ENCODE data around the gene MRTFA.
"Not testable (repeated sequence)": the region's sequence is repeated elsewhere in the genome, so short reads cannot be mapped to it uniquely, and the experiment has no call there.

The MRTFA gene

GRCh38 chr22:40516416-40516815, 120.1 kb downstream of the MRTFA start:
- no peaks in the 10 kb centered on the region for H3K4me1 ChIP-seq (ENCODE audit: control insufficient read depth, insufficient read depth, low read length)

GRCh38 chr22:40512426-40513136, 123.9 kb downstream of the MRTFA start:
- H3K36me3 ChIP-seq (ENCODE audit: control insufficient read depth, insufficient read depth, low read length) = no peaks in the 10 kb centered on the region
- H3K9me3 ChIP-seq (ENCODE audit: control insufficient read depth, low read length) = no peaks in the 10 kb centered on the region
- H3K4me3 ChIP-seq (ENCODE audit: insufficient read depth, low read depth, low read length) = no peak overlapping the region
- H3K27me3 ChIP-seq (ENCODE audit: control insufficient read depth, insufficient read depth, low read length, poor library complexity, severe bottlenecking) = no peaks in the 10 kb centered on the region
- H3K27ac ChIP-seq (ENCODE audit: insufficient read depth, low read depth, low read length, poor library complexity, severe bottlenecking) = no peak overlapping the region
- no peaks in the 10 kb centered on the region for H3K4me1 ChIP-seq (ENCODE audit: control insufficient read depth, insufficient read depth, low read length)
- WGBS, 2 experiments = 93 to 100% methylated on average over 1 to 2 of the region's 2 CpGs

More at GRCh38 chr22:40516416-40516815, 120.1 kb downstream of the MRTFA start:
- Histone ChIP-seq H3K9me3 (ENCODE audit: control insufficient read depth, low read length) (no peaks in the 10 kb centered on the region), H3K27ac (ENCODE audit: insufficient read depth, low read depth, low read length, poor library complexity, severe bottlenecking) (no peak overlapping the region), H3K36me3 (ENCODE audit: control insufficient read depth, insufficient read depth, low read length) (no peaks in the 10 kb centered on the region), H3K27me3 (ENCODE audit: control insufficient read depth, insufficient read depth, low read length, poor library complexity, severe bottlenecking) (no peaks in the 10 kb centered on the region), H3K4me3 (ENCODE audit: insufficient read depth, low read depth, low read length) (no peak overlapping the region)
- WGBS, 2 experiments = 92 to 98% methylated on average over 3 of the region's 3 CpGs

GRCh38 chr22:40511604-40512003, 124.9 kb downstream of the MRTFA start:
- H3K36me3 ChIP-seq (ENCODE audit: control insufficient read depth, insufficient read depth, low read length) = no peaks in the 10 kb centered on the region
- H3K9me3 ChIP-seq (ENCODE audit: control insufficient read depth, low read length) = no peaks in the 10 kb centered on the region
- no peaks in the 10 kb centered on the region for H3K4me1 ChIP-seq (ENCODE audit: control insufficient read depth, insufficient read depth, low read length)
- no peaks in the 10 kb centered on the region for H3K27me3 ChIP-seq (ENCODE audit: control insufficient read depth, insufficient read depth, low read length, poor library complexity, severe bottlenecking)
- no peak overlapping the region for H3K4me3 ChIP-seq (ENCODE audit: insufficient read depth, low read depth, low read length)
- no peak overlapping the region for H3K27ac ChIP-seq (ENCODE audit: insufficient read depth, low read depth, low read length, poor library complexity, severe bottlenecking)

GRCh38 chr22:40510631-40511364, 125.7 kb downstream of the MRTFA start:
- Histone ChIP-seq H3K4me1 (ENCODE audit: control insufficient read depth, insufficient read depth, low read length) (no peaks in the 10 kb centered on the region), H3K4me3 (ENCODE audit: insufficient read depth, low read depth, low read length) (no peak overlapping the region), H3K27ac (ENCODE audit: insufficient read depth, low read depth, low read length, poor library complexity, severe bottlenecking) (no peak overlapping the region), H3K36me3 (ENCODE audit: control insufficient read depth, insufficient read depth, low read length) (no peaks in the 10 kb centered on the region), H3K27me3 (ENCODE audit: control insufficient read depth, insufficient read depth, low read length, poor library complexity, severe bottlenecking) (no peaks in the 10 kb centered on the region), H3K9me3 (ENCODE audit: control insufficient read depth, low read length) (no peaks in the 10 kb centered on the region)
- WGBS, 2 experiments = 81 to 83% methylated on average over 4 of the region's 4 CpGs

DNA sequence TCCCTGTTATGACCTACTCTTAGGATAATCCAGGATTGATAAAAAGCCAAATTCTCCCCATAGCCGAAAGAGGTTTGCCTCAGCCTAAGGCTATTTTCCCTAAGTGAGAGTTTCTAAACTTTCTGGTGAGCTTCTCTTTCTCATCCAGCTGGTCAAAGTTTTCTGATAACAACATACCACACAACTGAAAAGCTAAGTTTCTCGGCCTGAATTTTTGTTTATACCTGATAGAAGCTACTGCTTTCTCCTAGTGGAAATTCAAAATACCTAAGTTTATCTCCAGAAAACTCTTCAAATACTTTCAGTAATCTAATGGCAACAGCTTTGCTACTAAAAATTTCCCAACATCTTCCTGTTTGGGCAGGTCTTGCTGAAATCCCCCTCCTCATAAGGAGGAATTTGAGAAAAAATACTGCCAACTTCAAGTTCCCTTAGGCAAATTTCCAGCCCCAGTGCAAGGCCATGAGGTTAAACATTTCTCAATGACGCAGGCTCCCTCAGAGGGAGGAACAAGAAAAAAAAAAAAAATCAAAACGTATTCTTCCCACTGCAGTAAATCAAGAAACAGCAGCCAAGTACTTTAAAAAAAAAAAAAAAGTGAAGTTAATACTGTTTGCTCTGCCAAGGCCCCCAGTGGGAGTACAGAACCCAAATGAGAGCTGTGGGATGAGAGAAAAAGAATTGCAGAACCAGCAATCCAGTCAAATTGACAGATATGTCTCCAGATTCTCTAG, 127.0 kb downstream of the MRTFA start:
- 86 to 93% methylated on average over 3 to 4 of the region's 4 CpGs for WGBS, 2 experiments
- H3K4me3 ChIP-seq (ENCODE audit: insufficient read depth, low read depth, low read length) = no peak overlapping the region
- no peak overlapping the region for H3K27ac ChIP-seq (ENCODE audit: insufficient read depth, low read depth, low read length, poor library complexity, severe bottlenecking)
- no peaks in the 10 kb centered on the region for H3K4me1 ChIP-seq (ENCODE audit: control insufficient read depth, insufficient read depth, low read length)
- no peaks in the 10 kb centered on the region for H3K27me3 ChIP-seq (ENCODE audit: control insufficient read depth, insufficient read depth, low read length, poor library complexity, severe bottlenecking)
- no peaks in the 10 kb centered on the region for H3K9me3 ChIP-seq (ENCODE audit: control insufficient read depth, low read length)
- no peaks in the 10 kb centered on the region for H3K36me3 ChIP-seq (ENCODE audit: control insufficient read depth, insufficient read depth, low read length)

GRCh38 chr22:40508046-40508445, 128.5 kb downstream of the MRTFA start:
- H3K4me3 ChIP-seq (ENCODE audit: insufficient read depth, low read depth, low read length); H3K9me3 ChIP-seq (ENCODE audit: control insufficient read depth, low read length); H3K27ac ChIP-seq (ENCODE audit: insufficient read depth, low read depth, low read length, poor library complexity, severe bottlenecking); H3K27me3 ChIP-seq (ENCODE audit: control insufficient read depth, insufficient read depth, low read length, poor library complexity, severe bottlenecking); H3K36me3 ChIP-seq (ENCODE audit: control insufficient read depth, insufficient read depth, low read length); H3K4me1 ChIP-seq (ENCODE audit: control insufficient read depth, insufficient read depth, low read length): not testable (repeated sequence)
- 90 to 95% methylated on average over 7 to 8 of the region's 8 CpGs for WGBS, 2 experiments

GRCh38 chr22:40507491-40507890, 129.0 kb downstream of the MRTFA start:
- Histone ChIP-seq H3K27me3 (ENCODE audit: control insufficient read depth, insufficient read depth, low read length, poor library complexity, severe bottlenecking) (no peaks in the 10 kb centered on the region), H3K4me3 (ENCODE audit: insufficient read depth, low read depth, low read length) (no peak overlapping the region), H3K9me3 (ENCODE audit: control insufficient read depth, low read length) (no peaks in the 10 kb centered on the region), H3K27ac (ENCODE audit: insufficient read depth, low read depth, low read length, poor library complexity, severe bottlenecking) (no peak overlapping the region), H3K4me1 (ENCODE audit: control insufficient read depth, insufficient read depth, low read length) (no peaks in the 10 kb centered on the region), H3K36me3 (ENCODE audit: control insufficient read depth, insufficient read depth, low read length) (no peaks in the 10 kb centered on the region)
- 94 to 95% methylated on average over 6 of the region's 6 CpGs for WGBS, 2 experiments

DNA sequence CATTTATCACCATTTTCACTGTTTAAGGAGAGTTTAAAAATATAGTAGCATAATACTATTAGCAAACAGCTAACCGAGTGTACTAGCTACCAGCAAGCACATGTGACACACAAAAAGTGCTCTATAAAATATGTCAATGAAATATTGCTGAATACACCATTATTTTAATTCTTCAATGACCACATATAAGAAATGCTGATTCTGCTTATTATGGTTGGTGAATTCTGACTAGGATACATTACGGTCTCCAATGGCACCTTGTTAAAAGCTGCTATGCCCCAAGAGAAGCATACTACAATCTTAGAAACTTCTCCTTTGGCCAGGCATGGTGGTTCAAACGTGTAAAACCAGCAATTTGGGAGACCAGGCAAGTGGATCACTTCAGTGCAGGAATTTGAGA, 129.8 kb downstream of the MRTFA start:
- Histone ChIP-seq H3K9me3 (ENCODE audit: control insufficient read depth, low read length) (no peaks in the 10 kb centered on the region), H3K4me1 (ENCODE audit: control insufficient read depth, insufficient read depth, low read length) (no peaks in the 10 kb centered on the region), H3K4me3 (ENCODE audit: insufficient read depth, low read depth, low read length) (no peak overlapping the region), H3K27me3 (ENCODE audit: control insufficient read depth, insufficient read depth, low read length, poor library complexity, severe bottlenecking) (no peaks in the 10 kb centered on the region), H3K27ac (ENCODE audit: insufficient read depth, low read depth, low read length, poor library complexity, severe bottlenecking) (no peak overlapping the region), H3K36me3 (ENCODE audit: control insufficient read depth, insufficient read depth, low read length) (no peaks in the 10 kb centered on the region)
- WGBS, 2 experiments = 90 to 94% methylated on average over 2 to 3 of the region's 3 CpGs

DNA sequence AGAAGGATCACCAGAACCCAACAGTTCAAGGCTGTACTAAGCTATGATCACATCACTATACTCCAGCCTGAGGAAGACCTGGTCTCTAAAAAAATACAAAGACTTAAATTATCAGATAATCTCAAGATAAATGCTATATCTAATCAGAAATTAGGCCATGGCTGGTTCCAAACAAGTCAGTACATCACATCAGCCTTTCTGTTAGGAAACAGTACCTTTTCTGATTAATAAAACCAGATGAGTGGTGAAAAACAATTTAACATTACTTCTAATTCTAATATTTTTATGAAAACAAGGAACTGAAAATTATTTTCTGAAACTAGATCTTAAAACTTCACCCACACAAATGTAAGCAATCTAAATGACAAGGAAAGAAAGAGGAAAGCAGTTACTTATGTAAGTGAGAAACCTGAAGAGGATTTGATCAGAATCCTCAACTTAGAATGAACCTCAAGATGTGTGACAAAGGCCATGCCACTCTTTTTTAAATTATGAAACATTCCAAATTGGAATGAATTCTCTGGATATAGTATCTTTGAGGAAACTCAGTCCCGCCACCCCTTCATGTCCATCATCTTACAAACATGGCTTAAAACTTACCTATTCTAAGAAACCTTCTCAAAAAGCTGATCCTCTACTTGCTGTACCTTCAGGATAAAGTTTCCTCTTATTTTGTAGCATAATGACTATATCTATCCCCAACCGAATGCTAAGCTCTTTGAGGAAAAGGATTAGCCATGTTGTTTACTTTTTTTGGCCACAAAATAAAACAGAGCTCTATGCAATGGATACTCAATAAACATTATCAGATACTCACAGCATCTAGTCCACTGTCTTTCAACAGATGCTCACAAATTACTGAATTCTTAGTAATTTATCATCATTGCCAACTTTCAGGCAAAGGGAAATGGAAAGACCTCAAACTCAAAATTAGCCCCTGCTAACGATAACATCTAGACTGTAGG, 132.0 kb downstream of the MRTFA start:
- H3K4me3 ChIP-seq (ENCODE audit: insufficient read depth, low read depth, low read length) = no peak overlapping the region
- no peak overlapping the region for H3K27ac ChIP-seq (ENCODE audit: insufficient read depth, low read depth, low read length, poor library complexity, severe bottlenecking)
- 46 to 65% methylated on average over 2 to 3 of the region's 3 CpGs for WGBS, 2 experiments
- H3K4me1 ChIP-seq (ENCODE audit: control insufficient read depth, insufficient read depth, low read length) = no peaks in the 10 kb centered on the region
- no peaks in the 10 kb centered on the region for H3K9me3 ChIP-seq (ENCODE audit: control insufficient read depth, low read length)
- no peaks in the 10 kb centered on the region for H3K27me3 ChIP-seq (ENCODE audit: control insufficient read depth, insufficient read depth, low read length, poor library complexity, severe bottlenecking)
- no peaks in the 10 kb centered on the region for H3K36me3 ChIP-seq (ENCODE audit: control insufficient read depth, insufficient read depth, low read length)

All from ectodermal cell (in vitro differentiated cells).